Progenitor cell of endocrine pancreas (in vitro differentiated cells): Measurements from ENCODE around the gene WDR7. TPM values are rescaled to one million over a fixed set of nuclear protein-coding genes. Genes with fewer than 3 reads are reported as not detected.

Experiments used
- DNase-seq: peaks from one replicate; pipeline ENCODE4 v3.0.0; 2021; ENCODE audit warnings: low spot score; ENCODE audit not compliant: unreplicated experiment
- H3K27ac Mint-ChIP-seq: 2 replicates; pipeline ENCODE4 v1.8.0; 2021; ENCODE audit warnings: mild to moderate bottlenecking, moderate library complexity, mixed read lengths
- H3K27me3 Mint-ChIP-seq: 2 replicates; pipeline ENCODE4 v1.8.0; 2021; ENCODE audit warnings: mixed read lengths
- H3K36me3 Mint-ChIP-seq: 2 replicates; pipeline ENCODE4 v1.8.0; 2022; ENCODE audit warnings: mixed read lengths; ENCODE audit not compliant: insufficient read depth
- H3K4me1 Mint-ChIP-seq: 2 replicates; pipeline ENCODE4 v1.8.0; 2021; ENCODE audit warnings: low read depth, mixed read lengths
- H3K4me3 Mint-ChIP-seq: 2 replicates; pipeline ENCODE4 v1.8.0; 2021; ENCODE audit warnings: low read depth, mild to moderate bottlenecking, moderate library complexity, mixed read lengths
- H3K9me3 Mint-ChIP-seq: 2 replicates; pipeline ENCODE4 v1.8.0; 2021; ENCODE audit warnings: low read depth, mixed read lengths
- total RNA-seq: library from RNA; stranded (reverse); gene quantifications from 2 replicates; pipeline ENCODE4 v1.2.1, GENCODE V29; 2021
- TF ChIP-seq, protein P1 (sequence below): fragments of 200-600 bp; sonication (generic); IDR thresholded peaks from one replicate; pipeline ENCODE4 v1.5.0; 2021; ENCODE audit warnings: antibody characterized with exemption, mild to moderate bottlenecking; ENCODE audit not compliant: unreplicated experiment

The WDR7 gene
- total RNA-seq, 1 donor from 2014 or later = 23.2 TPM

DNA sequence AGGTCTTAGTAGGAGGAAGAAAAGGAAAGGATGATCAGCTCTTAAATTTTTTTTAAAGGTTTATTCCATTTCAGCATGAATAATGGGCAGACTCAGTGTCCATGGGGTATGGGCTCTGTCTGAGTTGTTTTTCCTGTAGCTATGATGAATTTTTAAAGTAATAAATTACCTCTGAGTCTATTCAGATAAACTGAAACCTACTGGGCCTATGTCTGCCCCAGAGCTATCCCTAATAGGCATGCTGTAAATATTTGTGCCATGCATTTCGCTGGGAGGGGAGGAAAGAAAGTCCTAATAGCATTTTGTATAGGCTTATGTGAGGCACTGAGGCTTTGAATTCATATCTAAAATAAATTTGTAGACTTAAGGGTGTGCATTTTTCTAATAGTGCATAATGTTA, 285.3 kb downstream of the WDR7 start:
- no peaks in the 10 kb centered on the region for H3K9me3 Mint-ChIP-seq
- no peak for DNase-seq
- no peaks in the 10 kb centered on the region for H3K36me3 Mint-ChIP-seq
- no peak overlapping the region for H3K27ac Mint-ChIP-seq
- no peak overlapping the region for H3K4me3 Mint-ChIP-seq
- TF ChIP-seq, protein P1, sequence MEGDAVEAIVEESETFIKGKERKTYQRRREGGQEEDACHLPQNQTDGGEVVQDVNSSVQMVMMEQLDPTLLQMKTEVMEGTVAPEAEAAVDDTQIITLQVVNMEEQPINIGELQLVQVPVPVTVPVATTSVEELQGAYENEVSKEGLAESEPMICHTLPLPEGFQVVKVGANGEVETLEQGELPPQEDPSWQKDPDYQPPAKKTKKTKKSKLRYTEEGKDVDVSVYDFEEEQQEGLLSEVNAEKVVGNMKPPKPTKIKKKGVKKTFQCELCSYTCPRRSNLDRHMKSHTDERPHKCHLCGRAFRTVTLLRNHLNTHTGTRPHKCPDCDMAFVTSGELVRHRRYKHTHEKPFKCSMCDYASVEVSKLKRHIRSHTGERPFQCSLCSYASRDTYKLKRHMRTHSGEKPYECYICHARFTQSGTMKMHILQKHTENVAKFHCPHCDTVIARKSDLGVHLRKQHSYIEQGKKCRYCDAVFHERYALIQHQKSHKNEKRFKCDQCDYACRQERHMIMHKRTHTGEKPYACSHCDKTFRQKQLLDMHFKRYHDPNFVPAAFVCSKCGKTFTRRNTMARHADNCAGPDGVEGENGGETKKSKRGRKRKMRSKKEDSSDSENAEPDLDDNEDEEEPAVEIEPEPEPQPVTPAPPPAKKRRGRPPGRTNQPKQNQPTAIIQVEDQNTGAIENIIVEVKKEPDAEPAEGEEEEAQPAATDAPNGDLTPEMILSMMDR = no peak
- H3K4me1 Mint-ChIP-seq = no peaks in the 10 kb centered on the region
- no peaks in the 10 kb centered on the region for H3K27me3 Mint-ChIP-seq

DNA sequence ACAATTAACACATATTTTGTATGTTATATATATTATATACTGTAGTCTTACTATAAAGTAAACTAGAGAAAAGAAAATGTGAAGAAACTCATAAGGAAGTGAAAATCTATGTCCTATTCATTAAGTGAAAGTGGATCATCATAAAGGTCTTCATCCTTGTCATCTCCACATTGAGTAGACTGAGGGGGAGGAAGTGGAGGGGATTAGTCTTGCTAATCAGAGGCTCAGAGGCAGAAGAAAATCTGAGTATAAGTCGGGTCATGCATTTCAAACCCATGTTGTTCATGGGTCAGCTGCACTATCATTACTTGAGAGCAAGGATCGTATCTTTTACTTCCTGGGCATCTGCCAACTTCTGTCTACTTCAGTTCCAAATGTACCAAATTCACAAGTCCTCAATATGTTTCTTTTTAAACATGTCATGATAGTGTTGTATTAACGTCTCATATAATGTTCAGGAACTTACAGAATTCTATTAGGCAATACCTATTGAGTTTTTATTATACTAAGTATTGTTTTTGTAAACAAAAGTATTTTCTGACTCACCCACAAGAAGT, 286.8 kb downstream of the WDR7 start:
- Mint-ChIP-seq H3K27me3 (no peaks in the 10 kb centered on the region), H3K27ac (no peak overlapping the region), H3K36me3 (no peaks in the 10 kb centered on the region), H3K9me3 (no peaks in the 10 kb centered on the region), H3K4me3 (no peak overlapping the region), H3K4me1 (peaks cover 2% of the 10 kb centered on the region)
- no peak for DNase-seq
- TF ChIP-seq, protein P1 = no peak

DNA sequence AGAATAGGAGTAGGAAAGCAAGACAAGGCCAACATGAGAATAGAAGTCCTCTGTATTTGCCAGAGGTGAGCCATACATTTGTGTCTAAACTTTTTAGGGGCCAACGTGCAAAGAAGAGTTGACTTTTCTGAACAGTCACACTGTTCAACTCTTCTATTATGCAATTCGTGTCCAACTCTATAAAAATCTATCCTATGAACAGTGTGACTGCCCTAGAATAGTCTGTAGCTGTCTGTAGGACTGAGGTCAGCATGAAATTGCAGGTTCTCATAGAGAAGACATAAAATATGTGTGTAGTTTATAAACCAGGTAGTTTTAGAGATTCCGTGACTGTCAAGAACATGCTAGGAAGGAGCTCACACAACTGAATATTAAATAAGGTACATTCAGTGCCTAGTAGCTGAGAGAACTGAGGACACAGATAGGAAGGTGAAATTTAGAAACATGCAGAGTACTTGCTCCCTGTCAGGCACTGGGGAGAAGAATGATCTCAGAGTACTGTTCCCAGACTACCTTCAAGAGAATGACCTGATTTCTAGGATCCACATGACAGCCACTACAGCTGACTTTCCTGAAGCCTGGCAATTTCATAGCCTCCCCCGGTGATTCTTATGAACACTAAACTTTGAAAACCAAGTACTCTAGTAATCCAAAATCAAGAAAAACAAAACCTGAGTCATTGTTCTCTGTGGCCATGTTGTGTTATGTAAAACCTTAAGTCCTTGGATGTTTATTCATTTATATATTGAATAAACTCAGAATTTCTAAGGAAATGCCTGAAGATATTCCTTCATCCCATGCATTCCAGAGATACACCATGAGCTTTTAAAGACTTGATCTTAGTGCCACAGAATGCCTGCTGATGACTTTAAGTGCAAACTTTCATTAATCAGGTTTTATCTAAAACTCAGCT, 294.3 kb downstream of the WDR7 start:
- no peaks in the 10 kb centered on the region for H3K27me3 Mint-ChIP-seq
- H3K36me3 Mint-ChIP-seq = peaks cover 1% of the 10 kb centered on the region
- H3K4me3 Mint-ChIP-seq = no peak overlapping the region
- peaks cover 8% of the 10 kb centered on the region for H3K4me1 Mint-ChIP-seq
- TF ChIP-seq, protein P1 = no peak
- DNase-seq = no peak
- H3K27ac Mint-ChIP-seq = no peak overlapping the region
- H3K9me3 Mint-ChIP-seq = no peaks in the 10 kb centered on the region

DNA sequence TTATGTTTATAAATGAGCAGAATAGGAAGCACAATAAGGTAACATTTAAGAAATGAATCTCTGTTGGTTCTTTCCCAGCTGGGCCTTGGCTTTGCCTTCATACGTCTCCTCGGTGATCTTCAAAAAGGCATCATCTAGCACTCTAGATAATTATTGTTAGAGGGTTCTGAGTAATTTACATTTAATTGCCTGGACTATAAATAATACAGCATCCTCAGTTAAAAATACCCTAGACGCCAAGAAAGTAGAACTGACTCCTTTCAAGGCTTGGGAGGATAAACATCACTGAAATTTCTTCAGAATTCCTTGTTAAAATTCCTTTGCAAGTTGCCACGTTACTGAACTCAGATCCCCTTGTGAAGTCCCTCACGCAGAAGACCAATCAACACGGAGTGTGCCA, 296.1 kb downstream of the WDR7 start:
- no peak overlapping the region for H3K4me3 Mint-ChIP-seq

DNA sequence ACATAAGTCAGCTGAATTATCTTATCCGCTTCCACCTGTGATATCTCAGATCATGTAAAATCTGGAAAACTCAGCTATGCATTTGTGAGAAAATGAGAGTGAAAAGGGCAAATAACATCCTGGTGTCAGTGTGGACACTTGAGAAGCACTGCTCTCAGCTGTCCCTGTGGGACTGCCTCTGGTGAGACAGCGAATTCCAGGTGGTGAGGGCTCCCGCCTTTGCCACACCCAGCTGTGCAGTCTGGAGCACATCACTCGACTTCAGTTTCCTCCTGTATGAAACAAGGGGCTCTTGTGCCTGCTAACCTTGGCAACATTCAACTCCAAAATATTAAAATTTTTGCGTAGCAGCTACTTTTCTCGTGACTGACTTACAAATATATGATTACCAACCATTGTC, 300.9 kb downstream of the WDR7 start:
- Mint-ChIP-seq H3K9me3 (no peaks in the 10 kb centered on the region), H3K27ac (no peak overlapping the region), H3K4me3 (no peak overlapping the region), H3K27me3 (no peaks in the 10 kb centered on the region), H3K36me3 (peaks cover 1% of the 10 kb centered on the region), H3K4me1 (peaks cover 23% of the 10 kb centered on the region)
- DNase-seq = no peak
- TF ChIP-seq, protein P1 = no peak

More for the DNA sequence above, 296.1 kb downstream of the WDR7 start:
- no peaks in the 10 kb centered on the region for H3K9me3 Mint-ChIP-seq
- no peaks in the 10 kb centered on the region for H3K27me3 Mint-ChIP-seq
- peaks cover 1% of the 10 kb centered on the region for H3K36me3 Mint-ChIP-seq
- H3K4me1 Mint-ChIP-seq = peaks cover 18% of the 10 kb centered on the region
- TF ChIP-seq, protein P1 = no peak
- DNase-seq = no peak
- no peak overlapping the region for H3K27ac Mint-ChIP-seq
